Caco-2 (cell line): ENCODE data around the gene CDK14. TPM values are rescaled to one million over a fixed set of nuclear protein-coding genes. Genes with fewer than 3 reads are reported as not detected.

Experiments used
- BruUV-seq: library from RNA; stranded (reverse); fragments of 400-500 nt; replicated peaks from 2 replicates; lab custom pipeline; 2021; lab: Mats Ljungman, UMichigan
- CTCF ChIA-PET: fragments of 300-600 bp; sonication (Branson Sonifier 250); formaldehyde crosslinking; loops from one replicate; lab custom pipeline; 2022; ENCODE audit warnings: antibody characterized with exemption; lab: Charles Lee
- POLR2A ChIA-PET: fragments of 300-600 bp; sonication (Branson Sonifier 250); formaldehyde crosslinking; loops from one replicate; lab custom pipeline; 2022; ENCODE audit warnings: antibody characterized with exemption; lab: Charles Lee
- DNase-seq, 2 experiments: peaks; one replicate each; pipeline versions ENCODE4 v3.0.0 to v3.0.0-alpha.2; 2020 to 2022
- H3K27me3 ChIP-seq: replicated peaks from 2 replicates; pipeline ENCODE4 v1.6.0; 2011; ENCODE audit warnings: low read length; ENCODE audit not compliant: control insufficient read depth, insufficient read depth
- H3K36me3 ChIP-seq: 2 replicates; pipeline ENCODE4 v1.5.1; 2011; ENCODE audit warnings: low read length; ENCODE audit not compliant: control insufficient read depth, insufficient read depth
- H3K4me1 ChIP-seq: fragments of 250-450 bp; sonication (Bioruptor Pico); 2 replicates; pipeline ENCODE4 v1.5.1; 2020; ENCODE audit warnings: mild to moderate bottlenecking
- H3K4me3 ChIP-seq: 2 replicates; pipeline ENCODE4 v1.5.1; 2011; ENCODE audit warnings: low read depth, mild to moderate bottlenecking, control low read depth, low read length
- H3K9me3 ChIP-seq: fragments of 250-450 bp; sonication (Bioruptor Pico); 2 replicates; pipeline ENCODE4 v1.5.1; 2020; ENCODE audit warnings: mild to moderate bottlenecking, moderate library complexity
- H3K27ac Mint-ChIP-seq: one replicate; pipeline ENCODE4 v1.8.0; 2022; ENCODE audit warnings: mixed read lengths; ENCODE audit not compliant: unreplicated experiment
- H3K27me3 Mint-ChIP-seq: one replicate; pipeline ENCODE4 v1.8.0; 2022; ENCODE audit warnings: mixed read lengths; ENCODE audit not compliant: insufficient read depth, unreplicated experiment
- H3K36me3 Mint-ChIP-seq: one replicate; pipeline ENCODE4 v1.8.0; 2022; ENCODE audit warnings: mild to moderate bottlenecking, mixed read lengths; ENCODE audit not compliant: insufficient read depth, unreplicated experiment
- H3K4me1 Mint-ChIP-seq: one replicate; pipeline ENCODE4 v1.8.0; 2022; ENCODE audit warnings: low read depth, mixed read lengths; ENCODE audit not compliant: unreplicated experiment
- H3K4me3 Mint-ChIP-seq: one replicate; pipeline ENCODE4 v1.8.0; 2022; ENCODE audit warnings: mild to moderate bottlenecking, moderate library complexity, mixed read lengths; ENCODE audit not compliant: unreplicated experiment
- H3K9me3 Mint-ChIP-seq: one replicate; pipeline ENCODE4 v1.8.0; 2022; ENCODE audit warnings: mixed read lengths; ENCODE audit not compliant: unreplicated experiment
- intact Hi-C: fragments of 100-400 bp; cut with micrococcal nuclease; formaldehyde crosslinking; loops from one replicate; pipeline ENCODE4 v1.10.0; 2022; ENCODE audit not compliant: unreplicated experiment
- total RNA-seq: library from RNA; stranded (reverse); gene quantifications from 2 replicates; pipeline ENCODE4 v1.2.3, GENCODE V29; 2022
- TF ChIP-seq, protein P1 (sequence below), 2 experiments: fragments of 200-600 bp in 1 of 2; IDR thresholded peaks; 1 replicate in 1 of 2; 2 replicates in 1 of 2; pipeline versions ENCODE4 v1.5.1 to v1.8.0; 2011 to 2022; ENCODE audit warnings: antibody characterized with exemption in 1 of 2, control low read depth in 1 of 2, inconsistent platforms in 1 of 2, low read depth in 1 of 2, low read length in 1 of 2, mild to moderate bottlenecking in 1 of 2, moderate library complexity in 1 of 2; ENCODE audit not compliant: insufficient read depth in 1 of 2, severe bottlenecking in 1 of 2, unreplicated experiment in 1 of 2

Gene CDK14
- total RNA-seq, 1 experiment from 2014 or later, result 18.2 TPM

DNA sequence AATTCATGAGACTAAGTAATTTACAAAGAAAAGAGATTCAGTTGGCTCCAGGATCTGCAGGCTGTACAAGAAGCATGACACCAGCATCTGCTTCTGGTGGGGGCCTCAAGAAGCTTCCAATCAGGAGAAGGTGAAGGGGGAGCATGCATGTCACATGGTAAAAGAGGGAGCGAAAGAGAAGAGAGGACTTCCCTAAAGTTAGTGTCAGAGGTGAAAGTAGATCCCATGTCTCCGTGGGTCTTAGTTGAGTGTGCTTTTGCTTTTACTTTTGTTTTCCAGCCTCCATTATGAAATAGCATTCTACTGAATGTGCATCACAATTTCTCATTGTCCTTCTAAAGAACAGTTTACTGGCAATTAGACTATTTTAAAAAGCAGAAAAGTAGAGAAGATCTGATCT, 454.6 kb downstream of the CDK14 start:
- H3K36me3 ChIP-seq, result no peaks in the 10 kb centered on the region
- Mint-ChIP-seq H3K4me1 (no peaks in the 10 kb centered on the region), H3K9me3 (no peaks in the 10 kb centered on the region), H3K27ac (no peak overlapping the region), H3K36me3 (no peaks in the 10 kb centered on the region), H3K4me3 (no peak overlapping the region), H3K27me3 (no peaks in the 10 kb centered on the region)
- TF ChIP-seq, protein P1, sequence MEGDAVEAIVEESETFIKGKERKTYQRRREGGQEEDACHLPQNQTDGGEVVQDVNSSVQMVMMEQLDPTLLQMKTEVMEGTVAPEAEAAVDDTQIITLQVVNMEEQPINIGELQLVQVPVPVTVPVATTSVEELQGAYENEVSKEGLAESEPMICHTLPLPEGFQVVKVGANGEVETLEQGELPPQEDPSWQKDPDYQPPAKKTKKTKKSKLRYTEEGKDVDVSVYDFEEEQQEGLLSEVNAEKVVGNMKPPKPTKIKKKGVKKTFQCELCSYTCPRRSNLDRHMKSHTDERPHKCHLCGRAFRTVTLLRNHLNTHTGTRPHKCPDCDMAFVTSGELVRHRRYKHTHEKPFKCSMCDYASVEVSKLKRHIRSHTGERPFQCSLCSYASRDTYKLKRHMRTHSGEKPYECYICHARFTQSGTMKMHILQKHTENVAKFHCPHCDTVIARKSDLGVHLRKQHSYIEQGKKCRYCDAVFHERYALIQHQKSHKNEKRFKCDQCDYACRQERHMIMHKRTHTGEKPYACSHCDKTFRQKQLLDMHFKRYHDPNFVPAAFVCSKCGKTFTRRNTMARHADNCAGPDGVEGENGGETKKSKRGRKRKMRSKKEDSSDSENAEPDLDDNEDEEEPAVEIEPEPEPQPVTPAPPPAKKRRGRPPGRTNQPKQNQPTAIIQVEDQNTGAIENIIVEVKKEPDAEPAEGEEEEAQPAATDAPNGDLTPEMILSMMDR (IDR thresholded peaks at IDR 0.05; ENCODE audit: insufficient read depth in 1 of 2, low read depth in 1 of 2, low read length in 1 of 2, severe bottlenecking in 1 of 2, unreplicated experiment in 1 of 2), result no peak
- no peaks in the 10 kb centered on the region for H3K27me3 ChIP-seq
- H3K4me3 ChIP-seq, result no peak overlapping the region
- no peaks in the 10 kb centered on the region for H3K4me1 ChIP-seq
- POLR2A ChIA-PET, result no interaction called here
- intact Hi-C loops, result no loop called here
- CTCF ChIA-PET, result no interaction called here
- DNase-seq, result no peak
- no peaks in the 10 kb centered on the region for H3K9me3 ChIP-seq
- no TSS peak for BruUV-seq

DNA sequence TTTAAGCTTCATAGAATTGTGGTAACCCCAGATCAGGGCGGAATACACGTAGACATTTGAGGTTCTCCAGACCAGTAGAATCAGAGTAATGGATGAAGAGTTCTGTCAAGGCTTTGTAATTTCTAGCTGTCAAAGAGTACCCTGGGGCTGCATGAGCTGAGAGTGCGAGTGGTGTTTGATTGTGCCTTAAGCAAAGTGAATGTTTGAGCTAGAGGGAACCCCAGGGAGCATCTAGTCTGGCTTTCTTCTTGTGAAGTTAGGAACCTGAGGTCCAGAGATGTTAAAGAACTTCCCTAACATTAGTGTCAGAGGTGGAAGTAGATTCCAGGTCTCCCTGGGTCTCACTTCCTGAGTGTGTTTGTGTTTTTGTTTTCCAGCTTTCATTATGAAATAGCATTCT, 455.8 kb downstream of the CDK14 start:
- H3K4me3 ChIP-seq, result no peak overlapping the region
- no peaks in the 10 kb centered on the region for H3K4me1 ChIP-seq
- ChIA-PET CTCF (no interaction called here), POLR2A (no interaction called here)
- H3K27me3 Mint-ChIP-seq, result no peaks in the 10 kb centered on the region
- H3K9me3 Mint-ChIP-seq, result no peaks in the 10 kb centered on the region
- no peaks in the 10 kb centered on the region for H3K9me3 ChIP-seq
- intact Hi-C loops, result no loop called here
- BruUV-seq, result no TSS peak
- no peaks in the 10 kb centered on the region for H3K36me3 Mint-ChIP-seq
- DNase-seq, result no peak
- H3K27ac Mint-ChIP-seq, result no peak overlapping the region
- H3K4me3 Mint-ChIP-seq, result no peak overlapping the region
- no peaks in the 10 kb centered on the region for H3K4me1 Mint-ChIP-seq
- H3K27me3 ChIP-seq, result no peaks in the 10 kb centered on the region
- H3K36me3 ChIP-seq, result no peaks in the 10 kb centered on the region
- TF ChIP-seq, protein P1 (IDR thresholded peaks at IDR 0.05; ENCODE audit: insufficient read depth in 1 of 2, low read depth in 1 of 2, low read length in 1 of 2, severe bottlenecking in 1 of 2, unreplicated experiment in 1 of 2), result no peak

DNA sequence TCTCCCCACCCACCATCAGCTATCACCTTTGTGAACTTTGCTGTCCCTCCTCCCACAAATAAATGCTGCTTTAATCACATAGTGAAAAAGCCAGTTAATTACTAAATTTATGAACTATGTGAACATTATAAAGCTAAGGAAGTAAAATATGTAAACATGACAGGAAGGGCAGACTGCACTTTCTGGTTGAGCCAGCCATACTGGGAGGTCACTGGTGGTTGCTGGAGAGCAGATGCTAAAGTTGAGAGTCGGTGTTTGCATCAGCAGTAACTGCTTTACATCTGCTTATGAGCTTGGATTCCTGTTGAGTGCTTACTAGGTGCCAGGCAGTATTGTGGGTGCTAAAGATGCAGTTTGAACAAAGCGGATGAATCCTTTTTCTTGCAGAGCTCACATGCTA, 458.3 kb downstream of the CDK14 start:
- TF ChIP-seq, protein P1 (IDR thresholded peaks at IDR 0.05; ENCODE audit: insufficient read depth in 1 of 2, low read depth in 1 of 2, low read length in 1 of 2, severe bottlenecking in 1 of 2, unreplicated experiment in 1 of 2), result no peak
- H3K36me3 Mint-ChIP-seq, result no peaks in the 10 kb centered on the region
- H3K4me3 ChIP-seq, result no peak overlapping the region
- H3K36me3 ChIP-seq, result no peaks in the 10 kb centered on the region
- H3K4me3 Mint-ChIP-seq, result no peak overlapping the region
- DNase-seq, result no peak
- BruUV-seq, result no TSS peak
- H3K27me3 Mint-ChIP-seq, result no peaks in the 10 kb centered on the region
- no peaks in the 10 kb centered on the region for H3K4me1 ChIP-seq
- no peaks in the 10 kb centered on the region for H3K9me3 Mint-ChIP-seq
- no peaks in the 10 kb centered on the region for H3K27me3 ChIP-seq
- no peaks in the 10 kb centered on the region for H3K9me3 ChIP-seq
- no peaks in the 10 kb centered on the region for H3K4me1 Mint-ChIP-seq
- intact Hi-C loops, result no loop called here
- H3K27ac Mint-ChIP-seq, result no peak overlapping the region
- CTCF ChIA-PET, result no interaction called here
- POLR2A ChIA-PET, result no interaction called here
